B cell (primary cell): Measurements from ENCODE around the gene SLC25A18. TPM values are rescaled to one million over a fixed set of nuclear protein-coding genes. Genes with fewer than 3 reads are reported as not detected.

Experiments used
- ATAC-seq: fragments of 200-7000 bp; cut with Tn5 transposase; one replicate; pipeline ENCODE4 v1.10.0; 2021; ENCODE audit warnings: low read depth, mild to moderate bottlenecking, moderate number of reproducible peaks, moderate library complexity
- CTCF ChIA-PET: fragments of 350-600 bp; sonication (Branson Sonifier 250); formaldehyde crosslinking; loops from one replicate; lab custom pipeline; 2021; ENCODE audit warnings: antibody characterized with exemption, inconsistent platforms; lab: Charles Lee
- POLR2A ChIA-PET: fragments of 350-600 bp; sonication (Branson Sonifier 250); formaldehyde crosslinking; loops from one replicate; lab custom pipeline; 2021; ENCODE audit warnings: antibody characterized with exemption; lab: Charles Lee
- DNase-seq: peaks from one replicate; pipeline ENCODE4 v3.0.0; 2013
- H2AFZ ChIP-seq: 2 replicates; pipeline ENCODE4 v1.6.1; 2012; ENCODE audit warnings: mild to moderate bottlenecking, low read depth, low read length; ENCODE audit not compliant: insufficient read depth, poor library complexity, severe bottlenecking
- H3K27ac ChIP-seq, 2 donors: 1 replicate in 1 of 2; 2 replicates in 1 of 2; pipeline ENCODE4 v1.5.1; 2012 to 2013; ENCODE audit warnings: low read length in 2 of 2, mild to moderate bottlenecking in 2 of 2, moderate library complexity in 1 of 2
- H3K27me3 ChIP-seq, 4 experiments: fragments of 200-600 bp in 1 of 4; sonication (generic) in 1 of 4; replicated peaks in 1 of 4; 1 replicate in 2 of 4; 2 replicates in 2 of 4; pipeline versions ENCODE4 v1.6.1 to v1.7.0; 2013 to 2016; ENCODE audit warnings: low read length in 3 of 4, mild to moderate bottlenecking in 2 of 4, mixed read lengths in 1 of 4, moderate library complexity in 1 of 4; ENCODE audit not compliant: insufficient read depth in 4 of 4, control insufficient read depth in 3 of 4; ENCODE audit errors: control extremely low read depth in 1 of 4
- H3K36me3 ChIP-seq, 2 experiments: replicated peaks in 1 of 2; 1 replicate in 1 of 2; 2 replicates in 1 of 2; pipeline versions ENCODE4 v1.6.1 to v1.7.1; 2013; ENCODE audit warnings: low read length in 1 of 2; ENCODE audit not compliant: insufficient read depth in 2 of 2, control insufficient read depth in 1 of 2; ENCODE audit errors: control extremely low read depth in 1 of 2, extremely low read depth in 1 of 2
- H3K4me1 ChIP-seq, 2 donors: fragments of 200-600 bp in 1 of 2; sonication (generic) in 1 of 2; 1 replicate in 1 of 2; 2 replicates in 1 of 2; pipeline versions ENCODE4 v1.5.1 to v1.6.1; 2013 to 2017; ENCODE audit warnings: low read length in 2 of 2; ENCODE audit not compliant: control insufficient read depth in 2 of 2, insufficient read depth in 2 of 2
- H3K4me2 ChIP-seq: replicated peaks from 2 replicates; pipeline ENCODE3; 2012; ENCODE audit warnings: mild to moderate bottlenecking, low read depth, low read length; ENCODE audit not compliant: poor library complexity, severe bottlenecking
- H3K4me3 ChIP-seq, 5 experiments: fragments of 200-600 bp in 1 of 5; sonication (generic) in 1 of 5; 1 replicate in 3 of 5; 2 replicates in 2 of 5; pipeline versions ENCODE4 v1.5.1 to v1.7.0; 2011 to 2016; ENCODE audit warnings: low read length in 4 of 5, mild to moderate bottlenecking in 4 of 5, low read depth in 2 of 5, control low read depth in 1 of 5, moderate library complexity in 1 of 5; ENCODE audit not compliant: insufficient read depth in 1 of 5; ENCODE audit errors: control extremely low read depth in 1 of 5, extremely low read depth in 1 of 5
- H3K79me2 ChIP-seq: fragments of 200-600 bp; sonication (generic); one replicate; pipeline ENCODE4 v1.6.0; 2016; ENCODE audit warnings: low read length; ENCODE audit not compliant: control insufficient read depth, insufficient read depth
- H3K9ac ChIP-seq: fragments of 200-600 bp; sonication (generic); 2 replicates; pipeline ENCODE4 v1.6.1; 2017; ENCODE audit warnings: mild to moderate bottlenecking, low read length, moderate library complexity
- H3K9me3 ChIP-seq, 3 donors: one replicate each; pipeline versions ENCODE4 v1.6.1 to v1.7.1; 2013; ENCODE audit warnings: low read length in 2 of 3; ENCODE audit not compliant: control insufficient read depth in 2 of 3, insufficient read depth in 1 of 3; ENCODE audit errors: control extremely low read depth in 1 of 3
- H4K20me1 ChIP-seq: 2 replicates; pipeline ENCODE4 v1.6.0; 2012; ENCODE audit warnings: mild to moderate bottlenecking, low read length; ENCODE audit not compliant: insufficient read depth, control insufficient read depth, poor library complexity, severe bottlenecking
- H3K27ac Mint-ChIP-seq: one replicate; pipeline ENCODE4 v1.8.0; 2021; ENCODE audit warnings: mixed read lengths
- H3K27me3 Mint-ChIP-seq: one replicate; pipeline ENCODE4 v1.8.0; 2021; ENCODE audit warnings: mixed read lengths
- H3K4me1 Mint-ChIP-seq: one replicate; pipeline ENCODE4 v1.8.0; 2021; ENCODE audit warnings: mixed read lengths
- H3K4me3 Mint-ChIP-seq: one replicate; pipeline ENCODE4 v1.8.0; 2021; ENCODE audit warnings: mixed read lengths
- H3K9me3 Mint-ChIP-seq: one replicate; pipeline ENCODE4 v1.8.0; 2022; ENCODE audit warnings: mixed read lengths; ENCODE audit not compliant: insufficient read depth
- CTCF ChIP-seq: fragments of 200-600 bp; IDR thresholded peaks from one replicate; pipeline ENCODE4 v1.8.0; 2022; ENCODE audit warnings: antibody characterized with exemption, mild to moderate bottlenecking
- EZH2 ChIP-seq: IDR thresholded peaks from 2 replicates; pipeline ENCODE4 v1.6.1; 2012; ENCODE audit warnings: borderline replicate concordance, low read depth, mild to moderate bottlenecking, moderate library complexity, low read length; ENCODE audit not compliant: insufficient read depth, poor library complexity, severe bottlenecking
- WGBS: methylation state at CpG from one replicate; pipeline ENCODE4 v1.1.5; 2013; ENCODE audit warnings: missing lambda C conversion rate; ENCODE audit not compliant: insufficient coverage; 5-methylcytosine and 5-hydroxymethylcytosine counted together
- intact Hi-C: fragments of 100-400 bp; cut with micrococcal nuclease; formaldehyde crosslinking; loops from one replicate; pipeline ENCODE4 v1.10.0; 2022
- polyA plus RNA-seq: library from polyadenylated mRNA; depleted of rRNA; stranded (reverse); fragments of >200 nt; gene quantifications from 2 replicates; pipeline ENCODE4 v1.2.3, GENCODE V29; 2012
- total RNA-seq, 2 donors: library from RNA; stranded (reverse); fragments of 120-200 nt in 1 of 2; gene quantifications; 1 replicate in 1 of 2; 2 replicates in 1 of 2; pipeline versions ENCODE4 v1.2.3 to v1.2.4, GENCODE V29; 2013 to 2022

Gene SLC25A18
- total and polyA plus RNA-seq, 2 donors (not counting 1 experiment from before 2014, with no cell fraction given): not detected

DNA sequence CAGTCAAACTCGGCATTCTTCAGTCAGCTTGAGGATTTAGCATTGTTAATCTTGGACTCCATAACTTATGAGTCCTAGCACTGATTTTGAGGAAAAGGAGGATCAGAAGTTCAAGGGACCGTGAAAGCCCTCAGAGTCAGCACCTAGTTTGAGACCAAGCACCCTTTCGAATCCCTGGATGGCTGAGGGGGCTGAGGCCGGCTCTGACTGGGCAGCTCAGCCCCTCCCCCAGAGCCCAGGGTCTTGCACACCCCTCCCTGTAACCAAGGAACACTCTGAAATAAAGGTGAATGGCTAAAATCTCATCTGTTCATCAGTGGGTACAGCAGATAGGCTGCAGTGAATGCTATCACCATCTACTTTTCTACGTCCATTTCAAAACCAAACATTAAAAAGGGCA, 27.3 kb downstream of the SLC25A18 start:
- ChIA-PET CTCF (interaction anchor here (0.8 kb wide), 1 partner anchor 32 kb away, joined by 3 read pairs; no protein-coding TSS in a partner anchor), POLR2A (no interaction called here)
- Histone ChIP-seq H2AFZ (no peak overlapping the region), H3K4me1 (peaks cover 21 to 25% of the 10 kb centered on the region in 2 donors), H3K4me2 (no peak overlapping the region), H4K20me1 (peaks cover 29% of the 10 kb centered on the region), H3K79me2 (no peaks in the 10 kb centered on the region), H3K27me3 (no peaks in the 10 kb centered on the region), H3K36me3 (peaks cover 0 to 29% of the 10 kb centered on the region in 2 experiments), H3K27ac (no peak overlapping the region), H3K9me3 (no peaks in the 10 kb centered on the region), H3K4me3 (no peak overlapping the region), H3K9ac (no peak overlapping the region)
- peaks cover 23% of the 10 kb centered on the region for H3K4me1 Mint-ChIP-seq
- no peaks in the 10 kb centered on the region for H3K27me3 Mint-ChIP-seq
- intact Hi-C loops: no loop called here
- H3K27ac Mint-ChIP-seq: no peak overlapping the region
- DNase-seq (no peak), ATAC-seq (no peak)
- no peak for TF ChIP-seq EZH2
- no peak for TF ChIP-seq CTCF
- no peaks in the 10 kb centered on the region for H3K9me3 Mint-ChIP-seq
- 100% methylated on average over 1 of the region's 5 CpGs for WGBS
- no peak overlapping the region for H3K4me3 Mint-ChIP-seq

DNA sequence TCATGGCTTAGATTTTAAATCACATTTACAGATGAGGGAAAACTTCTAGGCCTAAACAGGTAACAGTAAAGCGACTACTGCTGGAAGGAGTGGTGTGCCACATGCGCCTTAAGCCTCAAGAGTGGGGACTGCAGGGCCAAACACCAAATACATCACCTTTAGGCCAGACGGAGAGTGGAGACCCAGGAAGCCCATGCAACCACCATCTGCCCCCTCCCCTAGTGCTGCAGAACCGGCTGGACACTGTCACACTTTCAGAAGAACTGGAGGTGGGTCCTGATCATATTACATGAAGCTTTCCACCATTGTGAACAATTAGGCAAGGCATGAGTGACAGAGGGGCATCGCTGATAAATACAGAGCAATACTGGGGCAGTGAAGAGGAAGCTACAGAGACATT, 28.9 kb downstream of the SLC25A18 start:
- peaks cover 26 to 27% of the 10 kb centered on the region in 2 donors for H3K4me1 ChIP-seq
- no peak overlapping the region for H3K27ac ChIP-seq
- ATAC-seq (no peak), DNase-seq (no peak)
- no peaks in the 10 kb centered on the region for H3K79me2 ChIP-seq
- no peak overlapping the region for H3K4me2 ChIP-seq
- no peak overlapping the region for H3K4me3 ChIP-seq
- 100% methylated on average over 3 of the region's 5 CpGs for WGBS
- H3K9me3 Mint-ChIP-seq: no peaks in the 10 kb centered on the region
- ChIA-PET POLR2A (no interaction called here), CTCF (no interaction called here)
- no peak overlapping the region for H3K9ac ChIP-seq
- H3K36me3 ChIP-seq: peaks cover 0 to 40% of the 10 kb centered on the region in 2 experiments
- H3K4me1 Mint-ChIP-seq: peaks cover 30% of the 10 kb centered on the region
- no peak overlapping the region for H3K4me3 Mint-ChIP-seq
- H2AFZ ChIP-seq: no peak overlapping the region
- H3K27ac Mint-ChIP-seq: no peak overlapping the region
- H3K27me3 ChIP-seq: no peaks in the 10 kb centered on the region
- intact Hi-C loops: no loop called here
- H4K20me1 ChIP-seq: peaks cover 37% of the 10 kb centered on the region
- H3K27me3 Mint-ChIP-seq: no peaks in the 10 kb centered on the region
- TF ChIP-seq EZH2 (no peak), CTCF (no peak)
- peaks cover 0 to 5% (median 5%) of the 10 kb centered on the region in 3 donors for H3K9me3 ChIP-seq
